OCI-LY1 (cell line): ENCODE data around the gene TMEM272.

ENCODE experiments used
- H2AFZ ChIP-seq: fragments of 200-600 bp; sonication (generic), shearing (Covaris generic); 2 replicates; pipeline ENCODE4 v1.6.0; 2014; ENCODE audit warnings: antibody characterized with exemption, mild to moderate bottlenecking, low read length
- H3F3A ChIP-seq: fragments of 200-600 bp; sonication (generic), shearing (Covaris generic); 2 replicates; pipeline ENCODE4 v1.6.0; 2014; ENCODE audit warnings: mild to moderate bottlenecking, antibody characterized with exemption, low read length, moderate library complexity; ENCODE audit not compliant: insufficient read depth
- H3K27ac ChIP-seq: fragments of 200-600 bp; sonication (generic); 2 replicates; pipeline ENCODE4 v1.5.1; 2014; ENCODE audit warnings: low read length, mixed run types, mild to moderate bottlenecking, low read depth; ENCODE audit not compliant: poor library complexity, severe bottlenecking
- H3K27me3 ChIP-seq: fragments of 200-600 bp; sonication (generic); 2 replicates; pipeline ENCODE4 v1.6.0; 2014; ENCODE audit warnings: antibody characterized with exemption, mild to moderate bottlenecking, low read length, moderate library complexity; ENCODE audit not compliant: insufficient read depth
- H3K36me3 ChIP-seq: fragments of 200-600 bp; sonication (generic); 2 replicates; pipeline ENCODE4 v1.6.1; 2014; ENCODE audit warnings: mild to moderate bottlenecking, antibody characterized with exemption, low read length, moderate library complexity, mixed read lengths; ENCODE audit not compliant: insufficient read depth
- H3K4me1 ChIP-seq: fragments of 200-600 bp; sonication (generic); 2 replicates; pipeline ENCODE4 v1.5.1; 2014; ENCODE audit warnings: mild to moderate bottlenecking, low read length, moderate library complexity; ENCODE audit not compliant: insufficient read depth, severe bottlenecking
- H3K4me2 ChIP-seq: fragments of 200-600 bp; sonication (generic), shearing (Covaris generic); 2 replicates; pipeline ENCODE4 v1.6.1; 2014; ENCODE audit warnings: low read length
- H3K4me3 ChIP-seq: fragments of 200-600 bp; sonication (generic); 2 replicates; pipeline ENCODE4 v1.5.1; 2014; ENCODE audit warnings: low read length, low read depth, mild to moderate bottlenecking, mixed read lengths; ENCODE audit not compliant: poor library complexity, severe bottlenecking
- H3K79me2 ChIP-seq: fragments of 200-600 bp; shearing (Covaris generic); 2 replicates; pipeline ENCODE4 v1.6.1; 2016; ENCODE audit warnings: mixed run types, low read length, mixed read lengths; ENCODE audit not compliant: insufficient read depth
- H3K9ac ChIP-seq: fragments of 200-600 bp; sonication (generic), shearing (Covaris generic); 2 replicates; pipeline ENCODE4 v1.6.1; 2014; ENCODE audit warnings: mild to moderate bottlenecking, low read length, mixed read lengths
- H3K9me2 ChIP-seq: fragments of 200-600 bp; sonication (generic), shearing (Covaris generic); 2 replicates; pipeline ENCODE4 v1.6.1; 2014; ENCODE audit warnings: low read depth, mild to moderate bottlenecking, low read length, mixed read lengths
- H3K9me3 ChIP-seq: fragments of 200-600 bp; shearing (Covaris generic); 2 replicates; pipeline ENCODE4 v1.6.1; 2014; ENCODE audit warnings: low read length, mixed read lengths
- H4K20me1 ChIP-seq: fragments of 200-600 bp; sonication (generic), shearing (Covaris generic); 2 replicates; pipeline ENCODE4 v1.6.0; 2016; ENCODE audit warnings: mild to moderate bottlenecking, low read length; ENCODE audit not compliant: insufficient read depth
- CTCF ChIP-seq: fragments of 200-600 bp; sonication (generic), shearing (Covaris generic); IDR thresholded peaks from 2 replicates; pipeline ENCODE4 v1.5.1; 2017; ENCODE audit warnings: mild to moderate bottlenecking, antibody characterized with exemption, low read length, moderate library complexity, mixed read lengths
- EZH2 ChIP-seq: fragments of 200-600 bp; sonication (generic), shearing (Covaris generic); IDR thresholded peaks from 2 replicates; pipeline ENCODE4 v1.8.0; 2017; ENCODE audit warnings: borderline replicate concordance, mixed run types, mild to moderate bottlenecking, antibody characterized with exemption, low read length, moderate library complexity, mixed read lengths

Gene TMEM272

GRCh38 chr13:51833980-51834379 lies 11.0 kb downstream of the TMEM272 start:
- H3K4me2 ChIP-seq: no peak overlapping the region

GRCh38 chr13:51832471-51833152 lies 12.4 kb downstream of the TMEM272 start:
- no peaks in the 10 kb centered on the region for H3K9me3 ChIP-seq
- no peaks in the 10 kb centered on the region for H3K36me3 ChIP-seq
- H2AFZ ChIP-seq: no peak overlapping the region
- H3K4me3 ChIP-seq: peak overlapping the region; percentile 2
- H3K9me2 ChIP-seq: no peaks in the 10 kb centered on the region
- no peaks in the 10 kb centered on the region for H4K20me1 ChIP-seq
- H3K27ac ChIP-seq: peak overlapping the region; percentile 97
- no peaks in the 10 kb centered on the region for H3K27me3 ChIP-seq
- no peaks in the 10 kb centered on the region for H3F3A ChIP-seq
- no peaks in the 10 kb centered on the region for H3K79me2 ChIP-seq
- peak; percentile 83 for TF ChIP-seq CTCF
- no peak for TF ChIP-seq EZH2
- H3K4me2 ChIP-seq: peak overlapping the region; percentile 40; the same call in 1 of the 2 replicates
- no peak overlapping the region; the same call in 1 of the 2 replicates for H3K9ac ChIP-seq
- peaks cover 57% of the 10 kb centered on the region for H3K4me1 ChIP-seq

More at GRCh38 chr13:51833980-51834379, 11.0 kb downstream of the TMEM272 start:
- H3K9ac ChIP-seq: no peak overlapping the region
- H3K9me3 ChIP-seq: no peaks in the 10 kb centered on the region
- no peak for TF ChIP-seq EZH2
- no peak for TF ChIP-seq CTCF
- no peaks in the 10 kb centered on the region for H3F3A ChIP-seq
- no peaks in the 10 kb centered on the region for H3K9me2 ChIP-seq
- H3K36me3 ChIP-seq: no peaks in the 10 kb centered on the region
- H3K4me1 ChIP-seq: peaks cover 44% of the 10 kb centered on the region
- H4K20me1 ChIP-seq: no peaks in the 10 kb centered on the region
- no peak overlapping the region for H3K27ac ChIP-seq
- H3K4me3 ChIP-seq: no peak overlapping the region
- H3K27me3 ChIP-seq: no peaks in the 10 kb centered on the region
- no peak overlapping the region for H2AFZ ChIP-seq
- H3K79me2 ChIP-seq: no peaks in the 10 kb centered on the region

- Histone ChIP-seq H3K9ac (peak overlapping the region; percentile 29; the same call in 1 of the 2 replicates), H3K4me2 (peak overlapping the region; percentile 56; the same call in 1 of the 2 replicates)
- no peak for TF ChIP-seq EZH2
- TF ChIP-seq CTCF: no peak
Observed at GRCh38 chr13:51831519-51831918, 13.5 kb downstream of the TMEM272 start.

More at GRCh38 chr13:51831519-51831918, 13.5 kb downstream of the TMEM272 start:
- H3K27ac ChIP-seq: peak overlapping the region; percentile 97
- H3K36me3 ChIP-seq: no peaks in the 10 kb centered on the region
- H3K4me3 ChIP-seq: no peak overlapping the region
- H3K9me2 ChIP-seq: no peaks in the 10 kb centered on the region
- no peaks in the 10 kb centered on the region for H3K9me3 ChIP-seq
- peaks cover 68% of the 10 kb centered on the region for H3K4me1 ChIP-seq
- no peaks in the 10 kb centered on the region for H3F3A ChIP-seq
- H3K79me2 ChIP-seq: no peaks in the 10 kb centered on the region
- no peaks in the 10 kb centered on the region for H3K27me3 ChIP-seq
- no peaks in the 10 kb centered on the region for H4K20me1 ChIP-seq
- no peak overlapping the region for H2AFZ ChIP-seq
